Body of pancreas (tissue), 4 donors: ENCODE results near the gene PIAS2. TPM values are rescaled to one million over a fixed set of nuclear protein-coding genes. Genes with fewer than 3 reads are reported as not detected.
"Not testable (repeated sequence)": the region's sequence is repeated elsewhere in the genome, so short reads cannot be mapped to it uniquely, and the experiment has no call there.

Experiments
- ATAC-seq: fragments of 150-250 bp; one replicate; pipeline ENCODE4 v1.9.1; 2016
- DNase-seq, 4 donors: peaks; one replicate each; pipeline ENCODE4 v3.0.0-alpha.2; 2019
- H3K27ac ChIP-seq, 4 donors: fragments of 200-600 bp; sonication (generic); 1 replicate in 3 of 4; 2 replicates in 1 of 4; pipeline versions ENCODE4 v1.5.1 to v1.6.1; 2016 to 2019; ENCODE audit warnings: mild to moderate bottlenecking in 1 of 4, mixed read lengths in 1 of 4, moderate library complexity in 1 of 4
- H3K27me3 ChIP-seq, 2 donors: fragments of 200-600 bp; sonication (generic); one replicate each; pipeline ENCODE4 v1.6.0; 2016; ENCODE audit warnings: mild to moderate bottlenecking in 1 of 2
- H3K36me3 ChIP-seq, 2 donors: fragments of 200-600 bp; sonication (generic); replicated peaks in 1 of 2; 2 replicates each; pipeline ENCODE4 v1.5.1; 2016; ENCODE audit warnings: low read depth in 2 of 2; ENCODE audit not compliant: insufficient read depth in 1 of 2
- H3K4me1 ChIP-seq: fragments of 200-600 bp; sonication (generic); one replicate; pipeline ENCODE4 v1.6.0; 2016
- H3K4me3 ChIP-seq, 2 donors: fragments of 200-600 bp; sonication (generic); 1 replicate in 1 of 2; 2 replicates in 1 of 2; pipeline ENCODE4 v1.5.1; 2016 to 2019
- H3K9me3 ChIP-seq, 3 donors: fragments of 200-600 bp; sonication (generic); 1 replicate in 2 of 3; 2 replicates in 1 of 3; pipeline ENCODE4 v1.5.1; 2016
- CTCF ChIP-seq, 7 experiments: fragments of 450-650 bp in 4 of 7; fragments of 200-600 bp in 3 of 7; sonication (generic) in 3 of 7; IDR thresholded peaks; one replicate each; pipeline ENCODE4 v1.5.1; 2016 to 2019; ENCODE audit warnings: antibody characterized with exemption in 7 of 7
- POLR2A ChIP-seq, 3 donors: fragments of 450-650 bp; IDR thresholded peaks; one replicate each; pipeline ENCODE4 v1.6.1; 2016; ENCODE audit warnings: antibody characterized with exemption in 3 of 3, mild to moderate bottlenecking in 2 of 3
- WGBS, 2 donors: methylation state at CpG; one replicate each; pipeline ENCODE4 v1.1.5; 2017; 5-methylcytosine and 5-hydroxymethylcytosine counted together
- intact Hi-C: fragments of 100-400 bp; cut with DNase I; formaldehyde crosslinking; loops from one replicate; pipeline ENCODE4 v1.15.1; 2023
- total RNA-seq, 2 donors: library from RNA; depleted of rRNA; stranded (reverse); fragments of >200 nt; gene quantifications; one replicate each; pipeline ENCODE4 v1.1.0, GENCODE V29; 2016

The PIAS2 gene
- total RNA-seq, 2 donors from 2014 or later = 12.5 to 15.6 TPM

- WGBS, 2 donors = 92 to 100% methylated on average over 1 of the region's 1 CpG
- DNase-seq (no peak), ATAC-seq (no peak)
- TF ChIP-seq CTCF (IDR thresholded peaks at IDR 0.05) (no peak), POLR2A (IDR thresholded peaks at IDR 0.05) (no peak)
- intact Hi-C loops = no loop called here
- H3K4me3 ChIP-seq = no peak overlapping the region
- H3K27me3 ChIP-seq = no peaks in the 10 kb centered on the region
- H3K27ac ChIP-seq = no peak overlapping the region
- no peaks in the 10 kb centered on the region for H3K9me3 ChIP-seq
- H3K36me3 ChIP-seq = no peaks in the 10 kb centered on the region
- no peaks in the 10 kb centered on the region for H3K4me1 ChIP-seq
These were observed 73.9 kb downstream of the PIAS2 start for GRCh38 chr18:46843372-46843771.

DNA sequence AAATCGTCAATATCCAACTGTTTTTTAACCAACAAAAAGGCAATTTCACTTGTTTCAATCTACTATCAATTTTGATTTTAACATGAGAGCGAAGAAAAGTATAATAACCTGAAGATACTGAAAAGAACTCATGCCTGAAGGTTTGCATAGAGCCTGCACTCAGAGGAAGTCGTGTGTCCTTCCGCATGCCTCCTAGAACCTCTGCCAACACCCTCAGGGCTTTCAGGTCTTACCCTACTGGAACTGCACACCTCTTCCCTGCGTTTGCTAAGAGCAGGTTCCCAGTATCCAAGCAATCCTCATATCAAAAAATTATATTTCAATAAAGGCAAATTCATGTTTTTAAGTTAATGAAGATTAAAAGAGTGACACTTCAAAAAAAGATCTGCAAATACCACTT lies 74.7 kb downstream of the PIAS2 start:
- H3K36me3 ChIP-seq = no peaks in the 10 kb centered on the region
- H3K27ac ChIP-seq = no peak overlapping the region
- WGBS, 2 donors = 93 to 96% methylated on average over 5 of the region's 5 CpGs
- TF ChIP-seq CTCF (IDR thresholded peaks at IDR 0.05) = no peak
- no peak for TF ChIP-seq POLR2A (IDR thresholded peaks at IDR 0.05)
- intact Hi-C loops = no loop called here
- DNase-seq = no peak
- no peaks in the 10 kb centered on the region for H3K9me3 ChIP-seq
- no peak for ATAC-seq
- H3K4me3 ChIP-seq = no peak overlapping the region
- no peaks in the 10 kb centered on the region for H3K27me3 ChIP-seq
- no peaks in the 10 kb centered on the region for H3K4me1 ChIP-seq

DNA sequence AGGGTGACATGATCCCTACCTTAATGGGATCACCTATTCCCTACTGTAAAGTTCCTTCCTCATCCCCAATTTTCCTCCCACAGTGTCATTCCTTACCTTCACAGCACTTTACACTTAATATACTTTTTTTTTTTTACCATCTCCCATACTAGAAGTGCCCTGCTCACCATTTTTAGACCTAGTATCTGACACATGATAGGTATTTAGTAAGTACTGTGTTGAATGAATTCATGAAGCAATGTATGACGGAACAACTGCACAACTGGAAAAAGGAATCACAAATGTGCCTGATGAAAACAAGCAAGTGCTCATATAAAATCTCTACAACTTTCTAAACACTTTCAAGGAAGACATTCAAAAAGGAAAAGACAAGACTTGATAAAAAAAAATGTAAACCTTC lies 83.4 kb downstream of the PIAS2 start:
- no peak overlapping the region for H3K4me3 ChIP-seq

GRCh38 chr18:46832849-46833248 lies 84.5 kb downstream of the PIAS2 start:
- Histone ChIP-seq H3K27ac (no peak overlapping the region), H3K4me1 (peaks cover 8% of the 10 kb centered on the region), H3K27me3 (no peaks in the 10 kb centered on the region), H3K36me3 (peaks cover 0 to 3% of the 10 kb centered on the region in 2 donors), H3K9me3 (no peaks in the 10 kb centered on the region), H3K4me3 (no peak overlapping the region)
- WGBS, 2 donors = 39 to 42% methylated on average over 2 of the region's 2 CpGs
- ATAC-seq (no peak), DNase-seq (peak; percentile 31 to 68 (median 54))
- intact Hi-C loops = no loop called here
- TF ChIP-seq POLR2A (IDR thresholded peaks at IDR 0.05) (no peak), CTCF (IDR thresholded peaks at IDR 0.05) (no peak)

More for the DNA sequence above, 83.4 kb downstream of the PIAS2 start:
- no peaks in the 10 kb centered on the region for H3K27me3 ChIP-seq
- peaks cover 8% of the 10 kb centered on the region for H3K4me1 ChIP-seq
- no peaks in the 10 kb centered on the region for H3K9me3 ChIP-seq
- H3K36me3 ChIP-seq = peaks cover 0 to 3% of the 10 kb centered on the region in 2 donors
- ATAC-seq = no peak
- DNase-seq = no peak
- WGBS, 2 donors = 89 to 93% methylated on average over 1 of the region's 1 CpG
- TF ChIP-seq CTCF (IDR thresholded peaks at IDR 0.05) = no peak
- TF ChIP-seq POLR2A (IDR thresholded peaks at IDR 0.05) = no peak
- intact Hi-C loops = no loop called here
- H3K27ac ChIP-seq = no peak overlapping the region

DNA sequence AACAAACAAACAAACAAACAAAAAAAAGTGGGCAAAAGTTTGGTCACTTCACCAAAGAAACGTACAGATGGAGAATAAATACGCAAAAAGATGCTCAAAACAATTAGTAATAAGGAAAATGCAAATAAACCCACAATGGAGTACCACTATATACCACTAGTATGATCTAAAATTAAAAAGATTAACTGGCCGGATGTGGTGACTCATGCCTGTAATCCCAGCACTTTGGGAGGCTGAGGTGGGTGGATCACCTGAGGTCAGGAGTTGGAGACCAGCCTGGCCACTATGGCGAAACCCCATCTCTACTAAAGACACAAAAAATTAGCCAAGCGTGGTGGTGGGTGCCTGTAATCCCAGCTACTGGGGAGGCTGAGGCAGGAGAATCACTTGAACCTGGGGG lies 84.9 kb downstream of the PIAS2 start:
- DNase-seq, H3K27ac ChIP-seq, ATAC-seq, H3K4me3 ChIP-seq, H3K36me3 ChIP-seq, H3K27me3 ChIP-seq, H3K9me3 ChIP-seq, H3K4me1 ChIP-seq, intact Hi-C loops: not testable (repeated sequence)
- WGBS, 2 donors = 84 to 93% methylated on average over 5 of the region's 5 CpGs
